NCI-H2171 (cell line): ENCODE results near the gene IFNGR1.
"Not testable (repeated sequence)": the region's sequence is repeated elsewhere in the genome, so short reads cannot be mapped to it uniquely, and the experiment has no call there.

Experiments
- DNase-seq: peaks from one replicate; lab custom pipeline; 2025; lab: John Stamatoyannopoulos, UW

Gene IFNGR1

GRCh38 chr6:137218917-137219663 lies at the start of gene IFNGR1:
IFNGR1 (minus strand) TSS chr6:137219385; CDS start chr6:137219327, 58 bp downstream.
- DNase-seq = peak; percentile 90

- no peak for DNase-seq
Measured at GRCh38 chr6:137268911-137269310, 49.7 kb upstream of the IFNGR1 start.

GRCh38 chr6:137266309-137266586 lies 47.1 kb upstream of the IFNGR1 start:
- DNase-seq = no peak

- peak; percentile 19 for DNase-seq
Measured at GRCh38 chr6:137265561-137266308, 46.5 kb upstream of the IFNGR1 start.

GRCh38 chr6:137264311-137265075 lies 45.3 kb upstream of the IFNGR1 start:
- DNase-seq = peak; percentile 3

- no peak for DNase-seq
Measured at GRCh38 chr6:137261761-137262160, 42.6 kb upstream of the IFNGR1 start.

GRCh38 chr6:137261361-137261760 lies 42.2 kb upstream of the IFNGR1 start:
- no peak for DNase-seq

GRCh38 chr6:137260217-137260616 lies 41.0 kb upstream of the IFNGR1 start:
- no peak for DNase-seq

- DNase-seq = no peak
Measured at GRCh38 chr6:137259349-137259748, 40.2 kb upstream of the IFNGR1 start.

- DNase-seq = no peak
Measured at GRCh38 chr6:137258170-137258569, 39.0 kb upstream of the IFNGR1 start.

GRCh38 chr6:137256350-137257103 lies 37.3 kb upstream of the IFNGR1 start:
- DNase-seq = no peak

- DNase-seq = no peak
Measured at GRCh38 chr6:137254966-137255365, 35.8 kb upstream of the IFNGR1 start.

GRCh38 chr6:137254430-137254829 lies 35.2 kb upstream of the IFNGR1 start:
- not testable (repeated sequence) for DNase-seq

- DNase-seq = no peak
Measured at GRCh38 chr6:137248702-137249101, 29.5 kb upstream of the IFNGR1 start.

GRCh38 chr6:137247724-137248123 lies 28.5 kb upstream of the IFNGR1 start:
- DNase-seq = no peak

GRCh38 chr6:137246791-137247202 lies 27.6 kb upstream of the IFNGR1 start:
- DNase-seq = no peak

GRCh38 chr6:137246164-137246563 lies 27.0 kb upstream of the IFNGR1 start:
- no peak for DNase-seq

GRCh38 chr6:137241481-137242038 lies 22.4 kb upstream of the IFNGR1 start:
- DNase-seq = no peak

- DNase-seq = no peak
Measured at GRCh38 chr6:137240168-137240567, 21.0 kb upstream of the IFNGR1 start.

- DNase-seq = no peak
Measured at GRCh38 chr6:137237413-137238170, 18.4 kb upstream of the IFNGR1 start.
